OCI-M1 (cell line): ENCODE measurements around the gene TNFRSF4.

Experiments used
- DNase-seq: peaks from one replicate; lab custom pipeline; 2025; lab: John Stamatoyannopoulos, UW

The TNFRSF4 gene

GRCh38 chr1:1245178-1245816 is 31.3 kb upstream of the TNFRSF4 start:
- DNase-seq, result peak; percentile 65

- no peak for DNase-seq
These were observed 30.3 kb upstream of the TNFRSF4 start for GRCh38 chr1:1244192-1244811.

- DNase-seq, result no peak
These were observed 29.8 kb upstream of the TNFRSF4 start for GRCh38 chr1:1243807-1244191.

- no peak for DNase-seq
These were observed 29.3 kb upstream of the TNFRSF4 start for GRCh38 chr1:1243266-1243660.

- DNase-seq, result no peak
These were observed 28.7 kb upstream of the TNFRSF4 start for GRCh38 chr1:1242461-1243265.

GRCh38 chr1:1241588-1242219 is 27.8 kb upstream of the TNFRSF4 start:
- DNase-seq, result no peak

- DNase-seq, result peak; percentile 30
These were observed 27.1 kb upstream of the TNFRSF4 start for GRCh38 chr1:1240822-1241587.

GRCh38 chr1:1240348-1240732 is 26.4 kb upstream of the TNFRSF4 start:
- no peak for DNase-seq

- DNase-seq, result no peak
These were observed 25.8 kb upstream of the TNFRSF4 start for GRCh38 chr1:1239614-1240347.

- DNase-seq, result no peak
These were observed 25.3 kb upstream of the TNFRSF4 start for GRCh38 chr1:1239227-1239613.

GRCh38 chr1:1238702-1239178 is 24.8 kb upstream of the TNFRSF4 start:
- DNase-seq, result no peak

GRCh38 chr1:1237874-1238701 is 24.1 kb upstream of the TNFRSF4 start:
- DNase-seq, result no peak

GRCh38 chr1:1236945-1237873 is 23.3 kb upstream of the TNFRSF4 start:
- DNase-seq, result no peak

- no peak for DNase-seq
These were observed 22.3 kb upstream of the TNFRSF4 start for GRCh38 chr1:1236176-1236763.

GRCh38 chr1:1235016-1235744 is 21.2 kb upstream of the TNFRSF4 start:
- no peak for DNase-seq

- DNase-seq, result no peak
These were observed 20.3 kb upstream of the TNFRSF4 start for GRCh38 chr1:1234180-1234808.

GRCh38 chr1:1233567-1233892 is 19.6 kb upstream of the TNFRSF4 start:
- no peak for DNase-seq
